ENCODE data around the gene BOD1. TPM values are rescaled to one million over a fixed set of nuclear protein-coding genes. Genes with fewer than 3 reads are reported as not detected.

The BOD1 gene
- total RNA-seq: 78.7 TPM

GRCh38 chr5:173616577-173617118, at the start of gene BOD1:
Gene BOD1 (minus strand): TSS chr5:173616650. CDS start chr5:173616436, 214 bp downstream.

All from camera-type eye (tissue), 1 donor.